Activated naive CD4-positive, alpha-beta T cell treated with anti-CD3 and anti-CD28 coated beads, Interleukin-2, amount 50 U/mL, for 24 hours (primary cell): ENCODE measurements around the gene KIF4B.
A peak's percentile ranks its signal among the peaks of the same experiment; 100 is the strongest.
"Not testable (repeated sequence)": the region's sequence is repeated elsewhere in the genome, so short reads cannot be mapped to it uniquely, and the experiment has no call there.

ENCODE experiments used
- H3K27ac Mint-ChIP-seq: one replicate; pipeline ENCODE4 v1.8.0; 2021; ENCODE audit warnings: mild to moderate bottlenecking, mixed read lengths
- H3K27me3 Mint-ChIP-seq: one replicate; pipeline ENCODE4 v1.8.0; 2021; ENCODE audit warnings: mixed read lengths
- H3K36me3 Mint-ChIP-seq: one replicate; pipeline ENCODE4 v1.8.0; 2021; ENCODE audit warnings: mixed read lengths
- H3K4me1 Mint-ChIP-seq: one replicate; pipeline ENCODE4 v1.8.0; 2021; ENCODE audit warnings: mixed read lengths
- H3K4me3 Mint-ChIP-seq: one replicate; pipeline ENCODE4 v1.8.0; 2021; ENCODE audit warnings: mild to moderate bottlenecking, mixed read lengths
- H3K9me3 Mint-ChIP-seq: one replicate; pipeline ENCODE4 v1.8.0; 2021; ENCODE audit warnings: mixed read lengths

Gene KIF4B

GRCh38 chr5:155013526-155013925, at the start of gene KIF4B:
KIF4B (plus strand) TSS chr5:155013755; CDS start chr5:155013860, 105 bp downstream.
- Mint-ChIP-seq H3K36me3 (no peaks in the 10 kb centered on the region), H3K4me3 (no peak within 1 kb of the TSS), H3K4me1 (no peaks in the 10 kb centered on the region), H3K27me3 (peaks cover 32% of the 10 kb centered on the region), H3K9me3 (no peaks in the 10 kb centered on the region), H3K27ac (no peak within 1 kb of the TSS)

- H3K27me3 Mint-ChIP-seq: no peaks in the 10 kb centered on the region
- no peak overlapping the region for H3K4me3 Mint-ChIP-seq
- H3K9me3 Mint-ChIP-seq: no peaks in the 10 kb centered on the region
- H3K4me1 Mint-ChIP-seq: no peaks in the 10 kb centered on the region
- H3K27ac Mint-ChIP-seq: peak overlapping the region; percentile 47
- peaks cover 21% of the 10 kb centered on the region for H3K36me3 Mint-ChIP-seq
These were observed 47.3 kb upstream of the KIF4B start for GRCh38 chr5:154966081-154966841.

- no peaks in the 10 kb centered on the region for H3K27me3 Mint-ChIP-seq
- no peaks in the 10 kb centered on the region for H3K9me3 Mint-ChIP-seq
- H3K4me1 Mint-ChIP-seq: no peaks in the 10 kb centered on the region
- H3K4me3 Mint-ChIP-seq: no peak overlapping the region
- H3K27ac Mint-ChIP-seq: no peak overlapping the region
- peaks cover 21% of the 10 kb centered on the region for H3K36me3 Mint-ChIP-seq
These were observed 46.7 kb upstream of the KIF4B start for GRCh38 chr5:154966874-154967273.

- Mint-ChIP-seq H3K9me3 (no peaks in the 10 kb centered on the region), H3K36me3 (peaks cover 21% of the 10 kb centered on the region), H3K4me1 (no peaks in the 10 kb centered on the region), H3K4me3 (no peak overlapping the region), H3K27ac (no peak overlapping the region), H3K27me3 (no peaks in the 10 kb centered on the region)
These were observed 46.0 kb upstream of the KIF4B start for GRCh38 chr5:154967421-154968024.

GRCh38 chr5:154968953-154969352, 44.6 kb upstream of the KIF4B start:
- Mint-ChIP-seq H3K27ac (no peak overlapping the region), H3K36me3 (peaks cover 17% of the 10 kb centered on the region), H3K27me3 (no peaks in the 10 kb centered on the region), H3K9me3 (no peaks in the 10 kb centered on the region), H3K4me3 (no peak overlapping the region), H3K4me1 (no peaks in the 10 kb centered on the region)

GRCh38 chr5:154970759-154971158, 42.8 kb upstream of the KIF4B start:
- no peaks in the 10 kb centered on the region for H3K4me1 Mint-ChIP-seq
- no peak overlapping the region for H3K4me3 Mint-ChIP-seq
- H3K27ac Mint-ChIP-seq: no peak overlapping the region
- H3K27me3 Mint-ChIP-seq: no peaks in the 10 kb centered on the region
- H3K9me3 Mint-ChIP-seq: no peaks in the 10 kb centered on the region
- peaks cover 14% of the 10 kb centered on the region for H3K36me3 Mint-ChIP-seq

- H3K36me3 Mint-ChIP-seq: peaks cover 14% of the 10 kb centered on the region
- no peak overlapping the region for H3K27ac Mint-ChIP-seq
- H3K9me3 Mint-ChIP-seq: no peaks in the 10 kb centered on the region
- no peaks in the 10 kb centered on the region for H3K4me1 Mint-ChIP-seq
- no peak overlapping the region for H3K4me3 Mint-ChIP-seq
- H3K27me3 Mint-ChIP-seq: no peaks in the 10 kb centered on the region
These were observed 42.1 kb upstream of the KIF4B start for GRCh38 chr5:154971501-154971900.

- H3K4me1 Mint-ChIP-seq: no peaks in the 10 kb centered on the region
- no peaks in the 10 kb centered on the region for H3K9me3 Mint-ChIP-seq
- no peaks in the 10 kb centered on the region for H3K27me3 Mint-ChIP-seq
- H3K36me3 Mint-ChIP-seq: peaks cover 12% of the 10 kb centered on the region
- H3K4me3 Mint-ChIP-seq: no peak overlapping the region
- H3K27ac Mint-ChIP-seq: no peak overlapping the region
These were observed 41.0 kb upstream of the KIF4B start for GRCh38 chr5:154972476-154973080.

GRCh38 chr5:154976082-154976481, 37.5 kb upstream of the KIF4B start:
- not testable (repeated sequence) for H3K4me3 Mint-ChIP-seq, H3K27ac Mint-ChIP-seq, H3K36me3 Mint-ChIP-seq, H3K27me3 Mint-ChIP-seq, H3K4me1 Mint-ChIP-seq, H3K9me3 Mint-ChIP-seq

GRCh38 chr5:154977409-154977808, 36.1 kb upstream of the KIF4B start:
- Mint-ChIP-seq H3K4me1 (no peaks in the 10 kb centered on the region), H3K27me3 (peaks cover 3% of the 10 kb centered on the region), H3K9me3 (no peaks in the 10 kb centered on the region), H3K27ac (no peak overlapping the region), H3K4me3 (no peak overlapping the region), H3K36me3 (peaks cover 5% of the 10 kb centered on the region)

- not testable (repeated sequence) for H3K9me3 Mint-ChIP-seq, H3K36me3 Mint-ChIP-seq, H3K4me1 Mint-ChIP-seq, H3K27ac Mint-ChIP-seq, H3K27me3 Mint-ChIP-seq, H3K4me3 Mint-ChIP-seq
These were observed 35.3 kb upstream of the KIF4B start for GRCh38 chr5:154978294-154978693.

- Mint-ChIP-seq H3K4me3 (no peak overlapping the region), H3K27ac (no peak overlapping the region)
These were observed 28.5 kb upstream of the KIF4B start for GRCh38 chr5:154984946-154985516.

GRCh38 chr5:154986151-154986550, 27.4 kb upstream of the KIF4B start:
- H3K27me3 Mint-ChIP-seq: peaks cover 8% of the 10 kb centered on the region
- no peaks in the 10 kb centered on the region for H3K9me3 Mint-ChIP-seq
- H3K27ac Mint-ChIP-seq: no peak overlapping the region
- H3K4me3 Mint-ChIP-seq: no peak overlapping the region
- H3K36me3 Mint-ChIP-seq: peaks cover 4% of the 10 kb centered on the region
- H3K4me1 Mint-ChIP-seq: no peaks in the 10 kb centered on the region

More at GRCh38 chr5:154984946-154985516, 28.5 kb upstream of the KIF4B start:
- Mint-ChIP-seq H3K9me3 (no peaks in the 10 kb centered on the region), H3K4me1 (no peaks in the 10 kb centered on the region), H3K36me3 (peaks cover 4% of the 10 kb centered on the region), H3K27me3 (peaks cover 7% of the 10 kb centered on the region)

GRCh38 chr5:154989626-154990025, 23.9 kb upstream of the KIF4B start:
- H3K4me1 Mint-ChIP-seq: no peaks in the 10 kb centered on the region
- H3K27me3 Mint-ChIP-seq: peaks cover 4% of the 10 kb centered on the region
- no peaks in the 10 kb centered on the region for H3K9me3 Mint-ChIP-seq
- no peaks in the 10 kb centered on the region for H3K36me3 Mint-ChIP-seq
- H3K27ac Mint-ChIP-seq: no peak overlapping the region
- H3K4me3 Mint-ChIP-seq: no peak overlapping the region

- Mint-ChIP-seq H3K4me3 (no peak overlapping the region), H3K27ac (no peak overlapping the region), H3K9me3 (no peaks in the 10 kb centered on the region), H3K27me3 (peaks cover 4% of the 10 kb centered on the region), H3K4me1 (no peaks in the 10 kb centered on the region), H3K36me3 (no peaks in the 10 kb centered on the region)
These were observed 20.1 kb upstream of the KIF4B start for GRCh38 chr5:154993461-154993860.

- Mint-ChIP-seq H3K27ac (no peak overlapping the region), H3K4me3 (no peak overlapping the region), H3K4me1 (no peaks in the 10 kb centered on the region), H3K36me3 (peaks cover 1% of the 10 kb centered on the region), H3K27me3 (peaks cover 8% of the 10 kb centered on the region), H3K9me3 (no peaks in the 10 kb centered on the region)
These were observed 17.9 kb upstream of the KIF4B start for GRCh38 chr5:154995679-154996078.
